GM20431 (cell line): ENCODE measurements around the gene NEK1.
"Not testable (repeated sequence)": the region's sequence is repeated elsewhere in the genome, so short reads cannot be mapped to it uniquely, and the experiment has no call there.

Experiments
- in situ Hi-C: fragments of 300-500 bp; cut with MseI, MboI; formaldehyde crosslinking; loops from one replicate; pipeline ENCODE4 v1.15.0; 2020; ENCODE audit warnings: low sequenced_read_pairs; ENCODE audit not compliant: unreplicated experiment

Gene NEK1

GRCh38 chr4:169438057-169438480 is 174.3 kb downstream of the NEK1 start:
- in situ Hi-C loops, result no loop called here

- in situ Hi-C loops, result no loop called here
Measured at GRCh38 chr4:169437299-169438047, 174.9 kb downstream of the NEK1 start.

- in situ Hi-C loops, result no loop called here
Measured at GRCh38 chr4:169436734-169437133, 175.6 kb downstream of the NEK1 start.

GRCh38 chr4:169428376-169428775 is 184.0 kb downstream of the NEK1 start:
- in situ Hi-C loops, result no loop called here

GRCh38 chr4:169427727-169428126 is 184.7 kb downstream of the NEK1 start:
- in situ Hi-C loops, result not testable (repeated sequence)

- in situ Hi-C loops, result no loop called here
Measured at GRCh38 chr4:169420291-169420690, 192.1 kb downstream of the NEK1 start.

- in situ Hi-C loops, result no loop called here
Measured at GRCh38 chr4:169418846-169419245, 193.5 kb downstream of the NEK1 start.

- in situ Hi-C loops, result no loop called here
Measured at GRCh38 chr4:169417629-169418282, 194.6 kb downstream of the NEK1 start.

GRCh38 chr4:169416997-169417396 is 195.4 kb downstream of the NEK1 start:
- in situ Hi-C loops, result no loop called here

- in situ Hi-C loops, result no loop called here
Measured at GRCh38 chr4:169416461-169416860, 195.9 kb downstream of the NEK1 start.

GRCh38 chr4:169414913-169415312 is 197.5 kb downstream of the NEK1 start:
- in situ Hi-C loops, result no loop called here

GRCh38 chr4:169412046-169412445 is 200.3 kb downstream of the NEK1 start:
- in situ Hi-C loops, result no loop called here

GRCh38 chr4:169410839-169411770 is 201.3 kb downstream of the NEK1 start:
- in situ Hi-C loops, result no loop called here

- in situ Hi-C loops, result no loop called here
Measured at GRCh38 chr4:169407217-169407845, 205.1 kb downstream of the NEK1 start.

- in situ Hi-C loops, result no loop called here
Measured at GRCh38 chr4:169404960-169405359, 207.4 kb downstream of the NEK1 start.

- in situ Hi-C loops, result no loop called here
Measured at GRCh38 chr4:169400832-169401231, 211.6 kb downstream of the NEK1 start.

GRCh38 chr4:169399976-169400767 is 212.2 kb downstream of the NEK1 start:
- in situ Hi-C loops, result no loop called here

- in situ Hi-C loops, result no loop called here
Measured at GRCh38 chr4:169398316-169398715, 214.1 kb downstream of the NEK1 start.

- in situ Hi-C loops, result no loop called here
Measured at GRCh38 chr4:169397762-169398161, 214.6 kb downstream of the NEK1 start.
